Adrenal gland (tissue), 12 donors: Measurements from ENCODE around the gene TBC1D24. TPM values are rescaled to one million over a fixed set of nuclear protein-coding genes. Genes with fewer than 3 reads are reported as not detected.

Experiments
- DNase-seq, 7 donors: peaks; one replicate each; pipeline ENCODE4 v3.0.0-alpha.2; 2019 to 2020
- H3K27ac ChIP-seq, 5 donors: fragments of 200-600 bp; sonication (generic) in 4 of 5; 1 replicate in 3 of 5; 2 replicates in 2 of 5; pipeline versions ENCODE4 v1.5.1 to v1.8.0; 2016 to 2020; ENCODE audit warnings: mild to moderate bottlenecking in 1 of 5
- H3K27me3 ChIP-seq: fragments of 200-600 bp; 2 replicates; pipeline ENCODE4 v1.8.0; 2021
- H3K36me3 ChIP-seq, 2 donors: fragments of 200-600 bp; replicated peaks in 1 of 2; 1 replicate in 1 of 2; 2 replicates in 1 of 2; pipeline versions ENCODE4 v1.5.1 to v1.8.0; 2018 to 2022
- H3K4me1 ChIP-seq, 2 donors: fragments of 200-600 bp; replicated peaks in 1 of 2; 1 replicate in 1 of 2; 2 replicates in 1 of 2; pipeline versions ENCODE4 v1.5.1 to v1.8.0; 2018 to 2021
- H3K4me3 ChIP-seq, 4 donors: fragments of 200-600 bp; sonication (generic) in 3 of 4; one replicate each; pipeline ENCODE4 v1.5.1; 2016 to 2018
- H3K9me3 ChIP-seq, 3 donors: fragments of 200-600 bp; sonication (generic) in 1 of 3; replicated peaks in 1 of 3; 1 replicate in 2 of 3; 2 replicates in 1 of 3; pipeline versions ENCODE4 v1.5.1 to v1.8.0; 2016 to 2021
- CTCF ChIP-seq, 6 experiments: fragments of 450-650 bp in 4 of 6; fragments of 200-600 bp in 2 of 6; sonication (generic) in 1 of 6; IDR thresholded peaks; 1 replicate in 5 of 6; 2 replicates in 1 of 6; pipeline versions ENCODE4 v1.5.1 to v1.8.0; 2016 to 2021; ENCODE audit warnings: antibody characterized with exemption in 6 of 6, mild to moderate bottlenecking in 2 of 6, moderate library complexity in 1 of 6
- POLR2A ChIP-seq, 2 donors: fragments of 450-650 bp; IDR thresholded peaks; one replicate each; pipeline ENCODE4 v1.6.1; 2017; ENCODE audit warnings: antibody characterized with exemption in 2 of 2, mild to moderate bottlenecking in 2 of 2, moderate library complexity in 1 of 2
- WGBS, 4 donors: extraction: QIAGEN DNeasy Blood & Tissue Kit in 2 of 4; methylation state at CpG; one replicate each; pipeline versions ENCODE4 v1.1.5 to v1.1.7; 2013 to 2017; 5-methylcytosine and 5-hydroxymethylcytosine counted together
- intact Hi-C, 2 donors: fragments of 100-400 bp; cut with DNase I; formaldehyde crosslinking; loops; one replicate each; pipeline versions ENCODE4 v1.14.1 to v1.15.0; 2022 to 2023
- polyA plus RNA-seq, 3 donors: library from polyadenylated mRNA; stranded (reverse); fragments of 200-250 nt in 2 of 3; fragments of 350-450 nt in 1 of 3; fragmentation: Illumina TruSeq in 1 of 3; extraction: RNeasy Lipid Tissue Mini Kit (QIAGEN cat#74804) in 1 of 3; gene quantifications; one replicate each; pipeline ENCODE4 v1.2.3, GENCODE V29; 2013 to 2014
- total RNA-seq, 9 donors: library from RNA; depleted of rRNA in 4 of 9; stranded (reverse); fragments of >200 nt in 4 of 9; fragments of 120-200 nt in 1 of 9; fragmentation: NEBNext Ultra II Directional in 1 of 9; extraction: Animal tissue kit (Norgen Biotek cat#: 25700) in 1 of 9; gene quantifications; one replicate each; pipeline versions ENCODE4 v1.1.0 to v1.2.4, GENCODE V29; 2013 to 2023
- donor health status: healthy with polysubstance abuse.
- donor health status: Bipolar disorder and iron deficiency.
- donor health status: DM: yes; HTN: yes; CAD: no.
- donor health status: DM: no; HTN: no; CAD: no.
- donor health status: DM: no; HTN: no; CAD: no.
- donor health status: DM: yes; HTN: yes; CAD: no.

The TBC1D24 gene
- total and polyA plus RNA-seq, 12 donors, result 3.9 to 18.5 (median 13.9) TPM

- H3K4me1 ChIP-seq, result peaks cover 35 to 56% of the 10 kb centered on the region in 2 donors
- no peak for TF ChIP-seq CTCF (IDR thresholded peaks at IDR 0.05)
- TF ChIP-seq POLR2A (IDR thresholded peaks at IDR 0.05), result no peak
- peaks cover 17% of the 10 kb centered on the region for H3K27me3 ChIP-seq
- WGBS, 4 donors, result 41 to 50% methylated on average over 9 of the region's 9 CpGs; no CpG with 5 or more reads in 2 of the 4 donors
- H3K36me3 ChIP-seq, result no peaks in the 10 kb centered on the region
- no peak overlapping the region for H3K27ac ChIP-seq
- no peak overlapping the region for H3K4me3 ChIP-seq
- DNase-seq, result no peak
- intact Hi-C loops, result no loop called here
- H3K9me3 ChIP-seq, result no peaks in the 10 kb centered on the region
These were observed 4.3 kb upstream of the TBC1D24 start for GRCh38 chr16:2470603-2471015.

- Histone ChIP-seq H3K27me3 (peaks cover 17% of the 10 kb centered on the region), H3K4me3 (peak within 1 kb of the TSS in 1 of 4 donors; percentile 32), H3K36me3 (no peaks in the 10 kb centered on the region), H3K4me1 (peaks cover 37 to 61% of the 10 kb centered on the region in 2 donors), H3K27ac (peak within 1 kb of the TSS in 1 of 5 donors; percentile 8), H3K9me3 (no peaks in the 10 kb centered on the region)
- 0 to 2% (median 1%) methylated on average over 1 to 59 of the region's 59 CpGs; no CpG with 5 or more reads in 1 of the 4 donors for WGBS, 4 donors
- peak in 1 of 7 donors; percentile 24 for DNase-seq
- no peak for TF ChIP-seq CTCF (IDR thresholded peaks at IDR 0.05)
- TF ChIP-seq POLR2A (IDR thresholded peaks at IDR 0.05), result no peak
- intact Hi-C loops, result no loop called here
These were observed 3.8 kb upstream of the TBC1D24 start, which contains the start of gene NTN3 for GRCh38 chr16:2471016-2471652. Gene NTN3 (plus strand): TSS chr16:2471297. CDS start chr16:2471702, 405 bp downstream.

GRCh38 chr16:2471653-2472487, 3.1 kb upstream of the TBC1D24 start:
- no peak for DNase-seq
- no peaks in the 10 kb centered on the region for H3K9me3 ChIP-seq
- TF ChIP-seq CTCF (IDR thresholded peaks at IDR 0.05) (no peak), POLR2A (IDR thresholded peaks at IDR 0.05) (no peak)
- WGBS, 4 donors, result 4 to 65% (median 42%) methylated on average over 5 to 61 of the region's 61 CpGs
- H3K27me3 ChIP-seq, result peaks cover 17% of the 10 kb centered on the region
- peak overlapping the region in 1 of 4 donors; percentile 32 for H3K4me3 ChIP-seq
- H3K4me1 ChIP-seq, result peaks cover 37 to 67% of the 10 kb centered on the region in 2 donors
- intact Hi-C loops, result no loop called here
- H3K36me3 ChIP-seq, result no peaks in the 10 kb centered on the region
- H3K27ac ChIP-seq, result no peak overlapping the region

- Histone ChIP-seq H3K4me1 (peaks cover 37 to 68% of the 10 kb centered on the region in 2 donors), H3K9me3 (no peaks in the 10 kb centered on the region), H3K27ac (no peak overlapping the region), H3K27me3 (peaks cover 17% of the 10 kb centered on the region), H3K4me3 (no peak overlapping the region), H3K36me3 (no peaks in the 10 kb centered on the region)
- DNase-seq, result no peak
- intact Hi-C loops, result no loop called here
- TF ChIP-seq POLR2A (IDR thresholded peaks at IDR 0.05), result no peak
- no peak for TF ChIP-seq CTCF (IDR thresholded peaks at IDR 0.05)
- 85 to 95% (median 91%) methylated on average over 4 to 27 of the region's 27 CpGs for WGBS, 4 donors
These were observed 2.5 kb upstream of the TBC1D24 start for GRCh38 chr16:2472488-2472864.
